ENCODE results near the gene MAP3K20. TPM values are rescaled to one million over a fixed set of nuclear protein-coding genes. Genes with fewer than 3 reads are reported as not detected.

The MAP3K20 gene
- total and polyA plus RNA-seq, 4 donors = 25.6 to 109 (median 56.5) TPM

DNA sequence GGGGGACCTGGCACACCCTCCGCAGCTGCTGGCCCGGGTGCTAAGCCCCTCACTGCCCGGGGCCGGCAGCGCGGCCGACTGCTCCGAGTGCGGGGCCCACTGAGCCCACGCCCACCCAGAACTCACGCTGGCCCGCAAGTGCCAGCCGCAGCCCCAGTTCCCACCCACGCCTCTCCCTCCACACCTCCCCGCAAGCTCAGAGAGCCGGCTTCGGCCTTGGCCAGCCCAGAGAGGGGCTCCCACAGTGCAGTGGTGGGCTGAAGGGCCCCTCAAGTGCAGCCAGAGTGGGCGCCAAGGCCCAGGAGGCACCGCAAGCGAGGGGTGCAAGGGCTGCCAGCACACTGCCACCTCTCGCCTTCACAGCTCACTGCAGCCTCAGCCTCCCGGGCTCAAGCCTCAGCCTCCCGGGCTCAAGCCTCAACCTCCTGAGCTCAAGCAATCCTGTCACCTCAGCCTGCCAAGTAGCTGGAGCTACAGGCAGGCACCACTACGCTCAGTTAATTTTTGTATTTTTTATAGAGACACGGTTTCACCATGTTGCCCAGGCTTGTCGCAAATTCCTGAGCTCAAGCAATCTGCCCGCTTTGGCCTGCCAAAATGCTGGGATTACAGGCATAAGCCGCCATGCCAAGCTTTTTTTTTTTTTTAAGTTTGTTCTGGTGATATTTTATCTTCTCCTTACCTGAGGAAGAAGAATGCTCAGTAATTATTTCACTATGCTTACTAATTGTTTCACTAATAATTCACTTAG lies 207.3 kb downstream of the MAP3K20 start:
- ATAC-seq (ENCODE audit: low FRiP score) = no peak
- Histone ChIP-seq H3K4me3 (ENCODE audit: low read length in 2 of 2) (no peak overlapping the region), H3K27ac (ENCODE audit: low read depth in 1 of 2, low read length in 2 of 2) (no peak overlapping the region), H3K27me3 (ENCODE audit: control insufficient read depth in 1 of 2, insufficient read depth in 2 of 2, low read length in 1 of 2) (no peaks in the 10 kb centered on the region), H3K36me3 (ENCODE audit: control insufficient read depth in 1 of 2, insufficient read depth in 2 of 2, low read length in 1 of 2) (no peaks in the 10 kb centered on the region), H3K4me1 (ENCODE audit: control insufficient read depth in 1 of 2, insufficient read depth in 2 of 2, low read length in 2 of 2) (no peaks in the 10 kb centered on the region), H3K9me3 (ENCODE audit: control insufficient read depth, low read length) (peaks cover 1% of the 10 kb centered on the region)
- no peak for DNase-seq
- 93 to 94% methylated on average over 27 to 28 of the region's 28 CpGs for WGBS, 2 donors
- intact Hi-C loops (cut with DNase I) = no loop called here

- WGBS, 2 donors = 80 to 85% methylated on average over 7 of the region's 7 CpGs
- Histone ChIP-seq H3K4me1 (ENCODE audit: control insufficient read depth in 1 of 2, insufficient read depth in 2 of 2, low read length in 2 of 2) (no peaks in the 10 kb centered on the region), H3K4me3 (ENCODE audit: low read length in 2 of 2) (no peak overlapping the region), H3K27ac (ENCODE audit: low read depth in 1 of 2, low read length in 2 of 2) (no peak overlapping the region), H3K36me3 (ENCODE audit: control insufficient read depth in 1 of 2, insufficient read depth in 2 of 2, low read length in 1 of 2) (no peaks in the 10 kb centered on the region), H3K9me3 (ENCODE audit: control insufficient read depth, low read length) (peaks cover 1% of the 10 kb centered on the region), H3K27me3 (ENCODE audit: control insufficient read depth in 1 of 2, insufficient read depth in 2 of 2, low read length in 1 of 2) (no peaks in the 10 kb centered on the region)
- no peak for ATAC-seq (ENCODE audit: low FRiP score)
- DNase-seq = no peak
- intact Hi-C loops (cut with DNase I) = no loop called here
Measured at GRCh38 chr2:173286153-173286809, 210.6 kb downstream of the MAP3K20 start.

DNA sequence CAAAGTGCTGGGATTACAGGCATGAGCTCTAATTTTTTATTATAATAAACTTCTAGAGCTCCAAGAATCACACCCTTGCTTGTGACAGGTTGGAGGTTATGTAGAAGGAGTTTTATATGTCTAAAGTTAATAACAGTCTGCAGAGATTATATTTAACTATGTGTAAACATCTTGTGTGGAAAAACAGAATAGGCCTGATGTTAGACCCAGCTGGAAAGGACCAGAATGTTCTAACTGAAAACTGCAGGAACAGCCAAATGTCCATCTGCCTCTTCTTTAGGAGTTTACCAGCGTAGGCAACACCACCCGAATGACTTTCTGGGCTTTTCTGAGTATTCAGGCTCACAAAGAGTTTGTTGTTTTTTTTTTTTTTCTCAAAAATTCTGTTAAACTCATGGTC lies 211.9 kb downstream of the MAP3K20 start:
- no peak overlapping the region for H3K4me3 ChIP-seq (ENCODE audit: low read length in 2 of 2)
- 67 to 92% methylated on average over 2 of the region's 2 CpGs for WGBS, 2 donors
- DNase-seq = no peak
- peaks cover 1% of the 10 kb centered on the region for H3K9me3 ChIP-seq (ENCODE audit: control insufficient read depth, low read length)
- H3K27me3 ChIP-seq (ENCODE audit: control insufficient read depth in 1 of 2, insufficient read depth in 2 of 2, low read length in 1 of 2) = no peaks in the 10 kb centered on the region
- ATAC-seq (ENCODE audit: low FRiP score) = no peak
- no peaks in the 10 kb centered on the region for H3K36me3 ChIP-seq (ENCODE audit: control insufficient read depth in 1 of 2, insufficient read depth in 2 of 2, low read length in 1 of 2)
- no peak overlapping the region for H3K27ac ChIP-seq (ENCODE audit: low read depth in 1 of 2, low read length in 2 of 2)
- intact Hi-C loops (cut with DNase I) = no loop called here
- H3K4me1 ChIP-seq (ENCODE audit: control insufficient read depth in 1 of 2, insufficient read depth in 2 of 2, low read length in 2 of 2) = no peaks in the 10 kb centered on the region

DNA sequence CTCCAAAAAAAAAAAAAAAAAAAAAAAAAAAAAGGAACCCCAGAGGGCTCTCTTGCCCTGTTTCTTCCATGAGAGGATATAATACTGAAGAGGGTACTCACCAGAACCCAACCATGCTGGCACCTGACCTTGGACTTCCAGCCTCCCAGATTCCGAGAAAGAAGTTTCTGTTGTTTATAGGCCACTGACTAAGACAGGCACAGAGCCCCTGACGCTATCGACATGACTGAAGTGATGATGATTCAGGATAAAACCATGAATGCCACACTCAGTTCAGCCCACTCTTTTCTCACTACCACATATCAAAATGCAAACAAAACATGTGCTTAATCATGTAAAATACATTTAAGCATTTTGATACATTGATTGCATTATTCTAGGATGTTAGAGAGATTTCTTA lies 212.9 kb downstream of the MAP3K20 start:
- no peaks in the 10 kb centered on the region for H3K27me3 ChIP-seq (ENCODE audit: control insufficient read depth in 1 of 2, insufficient read depth in 2 of 2, low read length in 1 of 2)
- no peaks in the 10 kb centered on the region for H3K36me3 ChIP-seq (ENCODE audit: control insufficient read depth in 1 of 2, insufficient read depth in 2 of 2, low read length in 1 of 2)
- WGBS, 2 donors = 66 to 77% methylated on average over 3 of the region's 3 CpGs
- DNase-seq (no peak), ATAC-seq (ENCODE audit: low FRiP score) (no peak)
- H3K27ac ChIP-seq (ENCODE audit: low read depth in 1 of 2, low read length in 2 of 2) = no peak overlapping the region
- intact Hi-C loops (cut with DNase I) = no loop called here
- H3K4me3 ChIP-seq (ENCODE audit: low read length in 2 of 2) = no peak overlapping the region
- peaks cover 1% of the 10 kb centered on the region for H3K9me3 ChIP-seq (ENCODE audit: control insufficient read depth, low read length)
- no peaks in the 10 kb centered on the region for H3K4me1 ChIP-seq (ENCODE audit: control insufficient read depth in 1 of 2, insufficient read depth in 2 of 2, low read length in 2 of 2)

- 58% methylated on average over 2 of the region's 2 CpGs for WGBS, 2 donors
Measured at GRCh38 chr2:173290046-173290445, 214.4 kb downstream of the MAP3K20 start.

DNA sequence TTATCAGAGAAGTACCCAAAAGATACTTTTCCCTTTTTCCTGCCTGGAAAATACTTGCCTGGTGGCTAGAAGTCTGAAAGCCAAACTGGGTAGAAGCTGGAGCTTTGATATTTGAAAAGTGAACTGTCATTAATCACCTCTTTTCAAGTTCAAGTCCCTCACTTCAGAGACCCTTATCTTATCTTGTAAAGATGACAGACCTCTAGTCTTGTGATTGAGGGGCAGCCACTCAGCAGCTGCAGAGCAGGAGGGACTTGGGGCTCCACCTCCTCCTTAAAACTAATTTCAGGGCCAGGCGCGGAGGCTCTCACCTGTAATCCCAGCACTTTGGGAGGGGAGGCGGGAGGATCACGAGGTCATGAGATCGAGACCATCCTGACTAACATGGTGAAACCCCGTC lies 214.9 kb downstream of the MAP3K20 start:
- Histone ChIP-seq H3K27me3 (ENCODE audit: control insufficient read depth in 1 of 2, insufficient read depth in 2 of 2, low read length in 1 of 2) (no peaks in the 10 kb centered on the region), H3K36me3 (ENCODE audit: control insufficient read depth in 1 of 2, insufficient read depth in 2 of 2, low read length in 1 of 2) (no peaks in the 10 kb centered on the region), H3K4me1 (ENCODE audit: control insufficient read depth in 1 of 2, insufficient read depth in 2 of 2, low read length in 2 of 2) (no peaks in the 10 kb centered on the region), H3K4me3 (ENCODE audit: low read length in 2 of 2) (no peak overlapping the region), H3K27ac (ENCODE audit: low read depth in 1 of 2, low read length in 2 of 2) (no peak overlapping the region), H3K9me3 (ENCODE audit: control insufficient read depth, low read length) (peaks cover 1% of the 10 kb centered on the region)
- intact Hi-C loops (cut with DNase I) = no loop called here
- DNase-seq (no peak), ATAC-seq (ENCODE audit: low FRiP score) (no peak)
- 92 to 93% methylated on average over 6 of the region's 6 CpGs for WGBS, 2 donors

More at GRCh38 chr2:173290046-173290445, 214.4 kb downstream of the MAP3K20 start:
- DNase-seq (no peak), ATAC-seq (ENCODE audit: low FRiP score) (no peak)
- intact Hi-C loops (cut with DNase I) = no loop called here
- Histone ChIP-seq H3K36me3 (ENCODE audit: control insufficient read depth in 1 of 2, insufficient read depth in 2 of 2, low read length in 1 of 2) (no peaks in the 10 kb centered on the region), H3K4me1 (ENCODE audit: control insufficient read depth in 1 of 2, insufficient read depth in 2 of 2, low read length in 2 of 2) (no peaks in the 10 kb centered on the region), H3K9me3 (ENCODE audit: control insufficient read depth, low read length) (peaks cover 1% of the 10 kb centered on the region), H3K4me3 (ENCODE audit: low read length in 2 of 2) (no peak overlapping the region), H3K27me3 (ENCODE audit: control insufficient read depth in 1 of 2, insufficient read depth in 2 of 2, low read length in 1 of 2) (no peaks in the 10 kb centered on the region), H3K27ac (ENCODE audit: low read depth in 1 of 2, low read length in 2 of 2) (no peak overlapping the region)

GRCh38 chr2:173291412-173291811 lies 215.8 kb downstream of the MAP3K20 start:
- H3K27me3 ChIP-seq (ENCODE audit: control insufficient read depth in 1 of 2, insufficient read depth in 2 of 2, low read length in 1 of 2) = no peaks in the 10 kb centered on the region
- intact Hi-C loops (cut with DNase I) = no loop called here
- no peaks in the 10 kb centered on the region for H3K4me1 ChIP-seq (ENCODE audit: control insufficient read depth in 1 of 2, insufficient read depth in 2 of 2, low read length in 2 of 2)
- H3K27ac ChIP-seq (ENCODE audit: low read depth in 1 of 2, low read length in 2 of 2) = no peak overlapping the region
- H3K36me3 ChIP-seq (ENCODE audit: control insufficient read depth in 1 of 2, insufficient read depth in 2 of 2, low read length in 1 of 2) = no peaks in the 10 kb centered on the region
- WGBS, 2 donors = 72 to 91% methylated on average over 3 to 4 of the region's 4 CpGs
- no peak for ATAC-seq (ENCODE audit: low FRiP score)
- peaks cover under 1% of the 10 kb centered on the region for H3K9me3 ChIP-seq (ENCODE audit: control insufficient read depth, low read length)
- no peak overlapping the region for H3K4me3 ChIP-seq (ENCODE audit: low read length in 2 of 2)
- DNase-seq = no peak

GRCh38 chr2:173296235-173296634 lies 220.6 kb downstream of the MAP3K20 start:
- no peak for ATAC-seq (ENCODE audit: low FRiP score)
- no peaks in the 10 kb centered on the region for H3K4me1 ChIP-seq (ENCODE audit: control insufficient read depth in 1 of 2, insufficient read depth in 2 of 2, low read length in 2 of 2)
- H3K27me3 ChIP-seq (ENCODE audit: control insufficient read depth in 1 of 2, insufficient read depth in 2 of 2, low read length in 1 of 2) = no peaks in the 10 kb centered on the region
- WGBS, 2 donors = 91 to 94% methylated on average over 2 of the region's 2 CpGs
- no peak overlapping the region for H3K27ac ChIP-seq (ENCODE audit: low read depth in 1 of 2, low read length in 2 of 2)
- H3K4me3 ChIP-seq (ENCODE audit: low read length in 2 of 2) = no peak overlapping the region
- H3K9me3 ChIP-seq (ENCODE audit: control insufficient read depth, low read length) = peaks cover 8% of the 10 kb centered on the region
- no peaks in the 10 kb centered on the region for H3K36me3 ChIP-seq (ENCODE audit: control insufficient read depth in 1 of 2, insufficient read depth in 2 of 2, low read length in 1 of 2)
- DNase-seq = no peak
- intact Hi-C loops (cut with DNase I) = no loop called here

DNA sequence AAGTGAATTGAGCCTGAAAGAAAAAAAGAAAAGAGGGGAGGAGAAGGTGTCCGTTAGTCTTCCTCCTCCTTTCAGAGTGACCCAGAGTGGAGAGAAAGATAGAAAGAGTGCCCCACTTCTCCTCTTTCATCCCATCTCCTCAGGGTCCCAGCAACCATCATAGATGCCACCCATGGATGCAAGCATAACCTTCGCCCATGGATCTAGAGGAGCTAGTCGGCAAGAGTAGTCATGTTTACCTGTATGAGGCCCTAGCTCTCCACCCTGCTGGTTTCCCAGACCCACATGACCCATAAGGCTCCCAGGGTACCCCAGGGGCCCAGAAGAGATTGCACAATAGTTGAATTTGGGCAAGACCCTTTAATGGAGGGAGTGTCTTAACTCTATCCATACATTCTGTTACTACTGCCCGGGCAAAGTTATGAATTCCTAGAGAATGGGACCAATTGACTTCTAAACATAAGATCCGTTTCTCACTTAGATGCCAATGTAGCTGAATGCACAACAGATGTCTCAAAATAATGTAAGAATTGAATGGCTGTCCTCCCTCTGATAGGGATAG lies 223.0 kb downstream of the MAP3K20 start:
- intact Hi-C loops (cut with DNase I) = no loop called here
- no peaks in the 10 kb centered on the region for H3K4me1 ChIP-seq (ENCODE audit: control insufficient read depth in 1 of 2, insufficient read depth in 2 of 2, low read length in 2 of 2)
- H3K27ac ChIP-seq (ENCODE audit: low read depth in 1 of 2, low read length in 2 of 2) = no peak overlapping the region
- H3K27me3 ChIP-seq (ENCODE audit: control insufficient read depth in 1 of 2, insufficient read depth in 2 of 2, low read length in 1 of 2) = no peaks in the 10 kb centered on the region
- no peak overlapping the region for H3K4me3 ChIP-seq (ENCODE audit: low read length in 2 of 2)
- 92 to 93% methylated on average over 5 of the region's 5 CpGs for WGBS, 2 donors
- DNase-seq (no peak), ATAC-seq (ENCODE audit: low FRiP score) (no peak)
- peaks cover 8% of the 10 kb centered on the region for H3K9me3 ChIP-seq (ENCODE audit: control insufficient read depth, low read length)
- no peaks in the 10 kb centered on the region for H3K36me3 ChIP-seq (ENCODE audit: control insufficient read depth in 1 of 2, insufficient read depth in 2 of 2, low read length in 1 of 2)

Data from aorta (tissue), 5 donors.